HepG2 (cell line): ENCODE data around the gene CSMD2. TPM values are rescaled to one million over a fixed set of nuclear protein-coding genes. Genes with fewer than 3 reads are reported as not detected.

ENCODE experiments used
- ATAC-seq: fragments of 200-7000 bp; cut with Tn5 transposase; 3 replicates; pipeline ENCODE4 v1.9.1; 2020; ENCODE audit warnings: mild to moderate bottlenecking, moderate library complexity
- BruUV-seq: library from RNA; stranded (reverse); fragments of 400-500 nt; replicated peaks from 2 replicates; lab custom pipeline; 2021; lab: Mats Ljungman, UMichigan
- CTCF ChIA-PET: fragments of 300-600 bp; formaldehyde crosslinking; extraction: SDS; loops from one replicate; lab custom pipeline; 2021; ENCODE audit warnings: low total read pairs, inconsistent platforms, low intra/inter-chr PET ratio; lab: Yijun Ruan, JAX
- POLR2A ChIA-PET: fragments of 350-600 bp; sonication (Branson Sonifier 250); formaldehyde crosslinking; loops from one replicate; lab custom pipeline; 2020; ENCODE audit warnings: antibody characterized with exemption, inconsistent platforms; lab: Yijun Ruan, JAX
- DNase-seq: peaks from one replicate; pipeline ENCODE4 v3.0.0-alpha.2; 2015; ENCODE audit warnings: low spot score
- FAIRE-seq: peaks from 3 replicates; lab custom pipeline; 2011; peaks lifted over from hg19 to GRCh38; lab: Jason Lieb, UNC
- H2AFZ ChIP-seq: one replicate; pipeline ENCODE4 v1.6.1; 2011; ENCODE audit warnings: low read length, inconsistent platforms
- H3K27ac ChIP-seq: fragments of 300-600 bp; 3 replicates; pipeline ENCODE4 v1.8.0; 2011; ENCODE audit warnings: mixed run types, mild to moderate bottlenecking, mixed read lengths, low read length, inconsistent platforms; ENCODE audit not compliant: insufficient read depth; ENCODE audit errors: extremely low read length
- H3K27me3 ChIP-seq, 2 experiments: fragments of 200-600 bp in 1 of 2; 2 replicates in 1 of 2; 3 replicates in 1 of 2; pipeline versions ENCODE4 v1.6.0 to v1.8.0; 2011; ENCODE audit warnings: low read length in 2 of 2, mild to moderate bottlenecking in 2 of 2, moderate library complexity in 2 of 2, inconsistent platforms in 1 of 2; ENCODE audit not compliant: insufficient read depth in 2 of 2, control insufficient read depth in 1 of 2
- H3K36me3 ChIP-seq, 2 experiments: fragments of 200-600 bp in 1 of 2; replicated peaks in 1 of 2; 2 replicates in 1 of 2; 3 replicates in 1 of 2; pipeline versions ENCODE4 v1.5.1 to v1.8.0; 2011; ENCODE audit warnings: low read length in 2 of 2, inconsistent platforms in 1 of 2; ENCODE audit not compliant: insufficient read depth in 2 of 2, control insufficient read depth in 1 of 2
- H3K4me1 ChIP-seq: 2 replicates; pipeline ENCODE4 v1.5.1; 2012; ENCODE audit warnings: low read length, inconsistent platforms; ENCODE audit not compliant: insufficient read depth
- H3K4me2 ChIP-seq: 2 replicates; pipeline ENCODE4 v1.6.0; 2011; ENCODE audit warnings: low read depth, low read length, inconsistent platforms
- H3K4me3 ChIP-seq, 3 experiments: fragments of 200-600 bp in 1 of 3; sonication (generic), shearing (Covaris generic) in 1 of 3; replicated peaks in 1 of 3; 2 replicates each; pipeline ENCODE4 v1.5.1; 2011 to 2016; ENCODE audit warnings: low read length in 3 of 3, inconsistent platforms in 2 of 3, low read depth in 2 of 3, mild to moderate bottlenecking in 2 of 3, control low read depth in 1 of 3, mixed read lengths in 1 of 3; ENCODE audit not compliant: insufficient read depth in 1 of 3
- H3K79me2 ChIP-seq: one replicate; pipeline ENCODE4 v1.6.1; 2011; ENCODE audit warnings: low read length, inconsistent platforms; ENCODE audit not compliant: insufficient read depth
- H3K9ac ChIP-seq: 2 replicates; pipeline ENCODE4 v1.6.0; 2011; ENCODE audit warnings: mild to moderate bottlenecking, low read depth, low read length, inconsistent platforms; ENCODE audit not compliant: insufficient read depth
- H3K9me3 ChIP-seq: 2 replicates; pipeline ENCODE4 v1.5.1; 2012; ENCODE audit warnings: mild to moderate bottlenecking, low read length
- H4K20me1 ChIP-seq: 2 replicates; pipeline ENCODE4 v1.6.0; 2011; ENCODE audit warnings: inconsistent platforms, mild to moderate bottlenecking, low read length, moderate library complexity; ENCODE audit not compliant: insufficient read depth
- ATRX ChIP-seq: sonication (generic); formaldehyde crosslinking; IDR thresholded peaks from 2 replicates; pipeline ENCODE4 v1.4.0; 2020; ENCODE audit warnings: missing genetic modification reagents, borderline replicate concordance
- KLF6 ChIP-seq: IDR thresholded peaks from 2 replicates; pipeline ENCODE4 v1.8.0; 2016; ENCODE audit warnings: missing biosample characterization, missing genetic modification reagents
- TFE3 ChIP-seq: IDR thresholded peaks from 2 replicates; pipeline ENCODE4 v1.6.1; 2016
- ZNF747 ChIP-seq: sonication (generic); formaldehyde crosslinking; IDR thresholded peaks from 2 replicates; pipeline ENCODE4 v1.8.1; 2023; ENCODE audit warnings: missing genetic modification reagents, mild to moderate bottlenecking, borderline replicate concordance
- WGBS: methylation state at CpG from one replicate; pipeline ENCODE4 v1.1.6; 2017; ENCODE audit warnings: low lambda C conversion rate; 5-methylcytosine and 5-hydroxymethylcytosine counted together
- in situ Hi-C: cut with HindIII; loops from 2 replicates; pipeline ENCODE4 v1.10.0; 2017; ENCODE audit warnings: low pct_unique_long_range_greater_than_20kb; ENCODE audit not compliant: extremely low pct_ligation_motif_present
- intact Hi-C: fragments of 100-400 bp; cut with micrococcal nuclease; formaldehyde crosslinking; loops from one replicate; pipeline ENCODE4 v1.10.0; 2022; ENCODE audit not compliant: unreplicated experiment
- polyA plus RNA-seq, 8 experiments: library from polyadenylated mRNA; depleted of rRNA in 3 of 8; stranded (reverse) in 7 of 8; unstranded in 1 of 8; fragments of >200 nt; fragmentation: Illumina TruSeq in 4 of 8; extraction: Trizol in 4 of 8; gene quantifications; 2 replicates each; pipeline versions ENCODE4 v1.2.1 to v1.2.3, GENCODE V29; 2011 to 2016; ENCODE audit warnings: low read depth in 4 of 8, missing spikeins in 1 of 8, mixed read lengths in 1 of 8; ENCODE audit not compliant: insufficient read depth in 1 of 8
- total RNA-seq, 5 experiments: library from RNA; depleted of rRNA; stranded (reverse); fragments of >200 nt; fragmentation: Illumina TruSeq; extraction: Trizol; gene quantifications; 2 replicates each; pipeline ENCODE4 v1.2.3, GENCODE V29; 2016; ENCODE audit warnings: low read depth in 1 of 5

The CSMD2 gene
- total and polyA plus RNA-seq, 2 of the 13 experiments (the other 11 are each of a cell fraction or from before 2014, with no cell fraction given), result not detected

- no peak for TF ChIP-seq TFE3 (CRISPR knock-in tag)
Measured at GRCh38 chr1:33721301-33721815, 443.7 kb downstream of the CSMD2 start (continued).

- H4K20me1 ChIP-seq, result no peaks in the 10 kb centered on the region
- H3K27ac ChIP-seq, result no peak overlapping the region
- H3K27me3 ChIP-seq, result peaks cover 0 to 3% of the 10 kb centered on the region in 2 experiments; a peak in 1 of 5 replicates
- H3K9ac ChIP-seq, result no peak overlapping the region
- 5% methylated on average over 7 of the region's 8 CpGs for WGBS
- ATAC-seq (no peak), FAIRE-seq (no peak), DNase-seq (no peak)
- ChIA-PET CTCF (no interaction called here), POLR2A (no interaction called here)
- intact Hi-C loops (no loop called here), in situ Hi-C loops (no loop called here)
- H3K36me3 ChIP-seq, result no peaks in the 10 kb centered on the region
- H3K9me3 ChIP-seq, result no peaks in the 10 kb centered on the region
- no peaks in the 10 kb centered on the region for H3K79me2 ChIP-seq
- no peak overlapping the region for H3K4me2 ChIP-seq
- BruUV-seq, result no TSS peak
- no peak overlapping the region for H3K4me3 ChIP-seq
- H2AFZ ChIP-seq, result no peak overlapping the region
- no peak for TF ChIP-seq KLF6 (CRISPR knock-in tag)
- TF ChIP-seq ATRX (CRISPR knock-in tag), result no peak
- TF ChIP-seq ZNF747 (CRISPR knock-in tag), result no peak
- H3K4me1 ChIP-seq, result no peaks in the 10 kb centered on the region
Measured at GRCh38 chr1:33719771-33720670, 445.0 kb downstream of the CSMD2 start.
